Colonic mucosa (tissue), 4 donors: ENCODE results near the gene PUS1. TPM values are rescaled to one million over a fixed set of nuclear protein-coding genes. Genes with fewer than 3 reads are reported as not detected.

Experiments used
- DNase-seq: peaks from one replicate; pipeline ENCODE4 v3.0.0-alpha.2; 2020
- H3K27ac ChIP-seq: fragments of 200-600 bp; one replicate; pipeline ENCODE4 v1.8.0; 2021
- H3K27me3 ChIP-seq: fragments of 200-600 bp; one replicate; pipeline ENCODE4 v1.8.0; 2021
- H3K36me3 ChIP-seq: fragments of 200-600 bp; one replicate; pipeline ENCODE4 v1.8.0; 2021
- H3K4me1 ChIP-seq: fragments of 200-600 bp; one replicate; pipeline ENCODE4 v1.8.0; 2021; ENCODE audit warnings: mild to moderate bottlenecking
- H3K4me3 ChIP-seq: fragments of 200-600 bp; one replicate; pipeline ENCODE4 v1.8.0; 2021
- H3K9ac ChIP-seq, 2 donors: one replicate each; pipeline ENCODE4 v1.7.0; 2013; ENCODE audit warnings: control low read depth in 2 of 2, low read depth in 2 of 2, low read length in 2 of 2
- H3K9me3 ChIP-seq: fragments of 200-600 bp; one replicate; pipeline ENCODE4 v1.8.0; 2021
- CTCF ChIP-seq: fragments of 200-600 bp; IDR thresholded peaks from one replicate; pipeline ENCODE4 v1.8.0; 2022; ENCODE audit warnings: antibody characterized with exemption, mild to moderate bottlenecking
- intact Hi-C: fragments of 100-400 bp; cut with DNase I; formaldehyde crosslinking; loops from one replicate; pipeline ENCODE4 v1.14.1; 2022
- total RNA-seq, 2 donors: library from RNA; stranded (reverse); fragmentation: NEBNext Ultra II Directional in 1 of 2; extraction: Animal tissue kit (Norgen Biotek cat#: 25700) in 1 of 2; gene quantifications; one replicate each; pipeline ENCODE4 v1.2.1, GENCODE V29; 2021
- donor health status: healthy.
- donor health status: DM: no; HTN: no; CAD: no.
- donor health status: DM: no; HTN: no; CAD: no.

Gene PUS1
- total RNA-seq, 2 donors from 2014 or later, result 16.0 to 58.9 TPM

DNA sequence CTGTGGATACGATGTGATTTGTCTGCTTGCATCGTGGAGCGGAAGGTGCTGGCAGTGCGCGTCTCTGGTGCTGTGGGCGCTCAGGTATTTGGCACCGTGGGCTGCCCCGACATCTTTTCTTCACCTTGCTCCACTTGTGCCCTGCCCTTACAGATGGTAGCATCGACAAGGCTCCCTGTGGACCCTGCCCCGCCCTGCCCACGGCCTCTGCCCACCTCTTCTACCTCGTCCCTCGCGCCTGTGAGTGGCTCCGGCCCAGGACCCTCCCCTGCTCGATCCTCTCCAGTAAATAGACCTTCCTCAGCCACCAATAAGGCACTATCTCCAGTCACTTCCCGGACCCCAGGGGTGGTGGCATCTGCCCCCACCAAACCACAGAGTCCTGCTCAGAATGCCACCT, 57.3 kb downstream of the PUS1 start:
- TF ChIP-seq CTCF, result no peak
- Histone ChIP-seq H3K4me3 (no peak overlapping the region), H3K9ac (no peak overlapping the region), H3K9me3 (no peaks in the 10 kb centered on the region), H3K27ac (no peak overlapping the region), H3K36me3 (peaks cover under 1% of the 10 kb centered on the region), H3K4me1 (no peaks in the 10 kb centered on the region), H3K27me3 (no peaks in the 10 kb centered on the region)
- intact Hi-C loops, result no loop called here
- no peak for DNase-seq

- no peaks in the 10 kb centered on the region for H3K4me1 ChIP-seq
- no peak overlapping the region for H3K27ac ChIP-seq
- H3K9ac ChIP-seq, result no peak overlapping the region
- TF ChIP-seq CTCF, result no peak
- DNase-seq, result no peak
- no peaks in the 10 kb centered on the region for H3K9me3 ChIP-seq
- no peaks in the 10 kb centered on the region for H3K27me3 ChIP-seq
- no peak overlapping the region for H3K4me3 ChIP-seq
- peaks cover 6% of the 10 kb centered on the region for H3K36me3 ChIP-seq
- intact Hi-C loops, result no loop called here
Measured at GRCh38 chr12:131986910-131987309, 57.8 kb downstream of the PUS1 start.

GRCh38 chr12:131987552-131987951, 58.5 kb downstream of the PUS1 start:
- DNase-seq, result no peak
- Histone ChIP-seq H3K9me3 (no peaks in the 10 kb centered on the region), H3K36me3 (peaks cover 9% of the 10 kb centered on the region), H3K9ac (no peak overlapping the region), H3K27me3 (no peaks in the 10 kb centered on the region), H3K4me1 (no peaks in the 10 kb centered on the region), H3K4me3 (no peak overlapping the region), H3K27ac (no peak overlapping the region)
- TF ChIP-seq CTCF, result no peak
- intact Hi-C loops, result no loop called here

DNA sequence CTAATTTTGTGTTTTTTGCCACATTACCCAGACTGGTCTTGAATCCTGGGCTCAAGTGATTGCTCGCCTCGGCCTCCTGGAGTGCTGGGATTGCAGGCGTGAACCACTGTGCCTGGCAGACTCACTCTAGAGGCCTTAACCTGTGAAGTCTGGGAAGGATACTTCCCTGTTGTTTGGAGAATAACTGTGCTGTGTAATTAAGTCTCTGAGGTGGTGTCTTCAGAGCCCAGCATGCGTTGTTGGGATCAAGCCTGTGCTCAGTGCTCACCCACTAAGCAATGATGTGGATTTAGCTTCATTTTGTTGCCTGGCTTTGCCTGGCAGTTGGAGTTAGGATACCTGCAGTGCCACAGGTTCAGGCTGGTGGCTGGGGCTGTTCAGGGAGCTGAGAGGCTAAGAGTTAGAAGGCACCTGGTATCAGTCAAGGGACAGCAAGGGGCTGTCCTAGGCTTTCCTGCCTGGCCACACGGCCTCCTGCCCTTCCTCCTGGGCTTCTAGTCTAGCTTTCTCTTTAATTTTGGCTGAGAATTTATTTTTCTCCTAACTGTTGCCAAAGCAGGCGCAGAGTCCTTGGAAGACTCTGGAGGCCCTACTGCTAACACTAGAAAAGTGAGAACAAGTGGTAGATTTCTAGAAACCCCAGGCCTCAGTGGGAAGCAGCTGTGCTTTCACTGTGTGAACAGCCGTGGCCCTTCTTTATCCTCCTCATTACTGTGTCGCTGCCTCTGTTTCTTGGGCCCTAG, 59.1 kb downstream of the PUS1 start:
- no peaks in the 10 kb centered on the region for H3K4me1 ChIP-seq
- no peak for TF ChIP-seq CTCF
- H3K4me3 ChIP-seq, result no peak overlapping the region
- H3K36me3 ChIP-seq, result peaks cover 9% of the 10 kb centered on the region
- no peak overlapping the region for H3K27ac ChIP-seq
- no peaks in the 10 kb centered on the region for H3K9me3 ChIP-seq
- intact Hi-C loops, result no loop called here
- no peaks in the 10 kb centered on the region for H3K27me3 ChIP-seq
- no peak overlapping the region for H3K9ac ChIP-seq
- no peak for DNase-seq

- H3K4me1 ChIP-seq, result no peaks in the 10 kb centered on the region
- no peak for DNase-seq
- intact Hi-C loops, result no loop called here
- H3K27ac ChIP-seq, result no peak overlapping the region
- no peak overlapping the region for H3K4me3 ChIP-seq
- H3K9ac ChIP-seq, result no peak overlapping the region
- TF ChIP-seq CTCF, result no peak
- no peaks in the 10 kb centered on the region for H3K27me3 ChIP-seq
- H3K36me3 ChIP-seq, result peaks cover 9% of the 10 kb centered on the region
- H3K9me3 ChIP-seq, result no peaks in the 10 kb centered on the region
Measured at GRCh38 chr12:131989021-131989420, 59.9 kb downstream of the PUS1 start.
